Measurements from ENCODE around the gene TBC1D13. TPM values are rescaled to one million over a fixed set of nuclear protein-coding genes. Genes with fewer than 3 reads are reported as not detected.
"Not testable (repeated sequence)": the region's sequence is repeated elsewhere in the genome, so short reads cannot be mapped to it uniquely, and the experiment has no call there.

The TBC1D13 gene
- polyA plus RNA-seq, 1 donor from 2014 or later, result 30.7 TPM

GRCh38 chr9:128838338-128838737 lies 51.3 kb downstream of the TBC1D13 start:
- Mint-ChIP-seq H3K27me3 (no peaks in the 10 kb centered on the region), H3K9me3 (no peaks in the 10 kb centered on the region), H3K27ac (no peak overlapping the region), H3K4me1 (peaks cover 0 to 3% (median 2%) of the 10 kb centered on the region in 3 donors), H3K36me3 (peaks cover 5% of the 10 kb centered on the region), H3K4me3 (no peak overlapping the region)

- Mint-ChIP-seq H3K4me1 (peaks cover 0 to 3% (median 2%) of the 10 kb centered on the region in 3 donors), H3K27ac (no peak overlapping the region), H3K36me3 (peaks cover 5% of the 10 kb centered on the region), H3K27me3 (no peaks in the 10 kb centered on the region), H3K9me3 (no peaks in the 10 kb centered on the region), H3K4me3 (no peak overlapping the region)
Observed at GRCh38 chr9:128840524-128840923, 53.5 kb downstream of the TBC1D13 start.

GRCh38 chr9:128841694-128842492 lies 54.8 kb downstream of the TBC1D13 start:
- no peaks in the 10 kb centered on the region for H3K9me3 Mint-ChIP-seq
- no peak overlapping the region for H3K27ac Mint-ChIP-seq
- H3K4me3 Mint-ChIP-seq, result no peak overlapping the region
- peaks cover 0 to 3% (median 0%) of the 10 kb centered on the region in 3 donors for H3K4me1 Mint-ChIP-seq
- no peaks in the 10 kb centered on the region for H3K27me3 Mint-ChIP-seq
- peaks cover 5% of the 10 kb centered on the region for H3K36me3 Mint-ChIP-seq

- not testable (repeated sequence) for H3K27me3 Mint-ChIP-seq, H3K36me3 Mint-ChIP-seq, H3K9me3 Mint-ChIP-seq, H3K4me3 Mint-ChIP-seq, H3K4me1 Mint-ChIP-seq, H3K27ac Mint-ChIP-seq
Observed at GRCh38 chr9:128843171-128843570, 56.1 kb downstream of the TBC1D13 start.

- Mint-ChIP-seq H3K27ac (no peak overlapping the region), H3K9me3 (no peaks in the 10 kb centered on the region), H3K27me3 (no peaks in the 10 kb centered on the region), H3K4me3 (no peak overlapping the region), H3K36me3 (peaks cover 2% of the 10 kb centered on the region), H3K4me1 (peaks cover 0 to 3% (median 0%) of the 10 kb centered on the region in 3 donors)
Observed at GRCh38 chr9:128845186-128845931, 58.3 kb downstream of the TBC1D13 start.

GRCh38 chr9:128846680-128847030 lies 59.6 kb downstream of the TBC1D13 start:
- Mint-ChIP-seq H3K27me3 (no peaks in the 10 kb centered on the region), H3K36me3 (peaks cover 4% of the 10 kb centered on the region), H3K9me3 (peaks cover 0 to 11% (median 6%) of the 10 kb centered on the region in 3 donors), H3K4me3 (no peak overlapping the region), H3K27ac (no peak overlapping the region), H3K4me1 (peaks cover 0 to 3% (median 0%) of the 10 kb centered on the region in 3 donors)

GRCh38 chr9:128847803-128848202 lies 60.8 kb downstream of the TBC1D13 start:
- Mint-ChIP-seq H3K27ac (no peak overlapping the region), H3K36me3 (peaks cover 4% of the 10 kb centered on the region), H3K27me3 (no peaks in the 10 kb centered on the region), H3K4me3 (no peak overlapping the region), H3K4me1 (no peaks in the 10 kb centered on the region), H3K9me3 (peaks cover 0 to 11% (median 6%) of the 10 kb centered on the region in 3 donors)

- H3K27me3 Mint-ChIP-seq, H3K4me3 Mint-ChIP-seq, H3K36me3 Mint-ChIP-seq, H3K4me1 Mint-ChIP-seq, H3K27ac Mint-ChIP-seq: not testable (repeated sequence)
- peaks cover 0 to 11% (median 6%) of the 10 kb centered on the region in 3 donors for H3K9me3 Mint-ChIP-seq
Observed at GRCh38 chr9:128851024-128851423, 64.0 kb downstream of the TBC1D13 start.

- H3K4me3 Mint-ChIP-seq, H3K27ac Mint-ChIP-seq, H3K4me1 Mint-ChIP-seq, H3K27me3 Mint-ChIP-seq, H3K36me3 Mint-ChIP-seq: not testable (repeated sequence)
- peaks cover 0 to 11% (median 6%) of the 10 kb centered on the region in 3 donors for H3K9me3 Mint-ChIP-seq
Observed at GRCh38 chr9:128851779-128852600, 64.9 kb downstream of the TBC1D13 start.

- not testable (repeated sequence) for H3K27ac Mint-ChIP-seq, H3K4me3 Mint-ChIP-seq, H3K27me3 Mint-ChIP-seq, H3K36me3 Mint-ChIP-seq, H3K4me1 Mint-ChIP-seq
- peaks cover 0 to 11% (median 6%) of the 10 kb centered on the region in 3 donors for H3K9me3 Mint-ChIP-seq
Observed at GRCh38 chr9:128852646-128853045, 65.6 kb downstream of the TBC1D13 start.

- H3K4me1 Mint-ChIP-seq, H3K27me3 Mint-ChIP-seq, H3K27ac Mint-ChIP-seq, H3K36me3 Mint-ChIP-seq, H3K4me3 Mint-ChIP-seq: not testable (repeated sequence)
- H3K9me3 Mint-ChIP-seq, result peaks cover 0 to 11% (median 6%) of the 10 kb centered on the region in 3 donors
Observed at GRCh38 chr9:128854454-128854853, 67.4 kb downstream of the TBC1D13 start.

GRCh38 chr9:128858476-128858875 lies 71.4 kb downstream of the TBC1D13 start:
- not testable (repeated sequence) for H3K4me1 Mint-ChIP-seq, H3K27me3 Mint-ChIP-seq, H3K27ac Mint-ChIP-seq, H3K9me3 Mint-ChIP-seq, H3K4me3 Mint-ChIP-seq, H3K36me3 Mint-ChIP-seq

All from IgD-negative memory B cell (primary cell).